Measurements from ENCODE around the gene PAX5. TPM values are rescaled to one million over a fixed set of nuclear protein-coding genes. Genes with fewer than 3 reads are reported as not detected.

PAX5 gene
- total RNA-seq, 2 experiments from 2014 or later: 0.95 to 1.1 TPM

DNA sequence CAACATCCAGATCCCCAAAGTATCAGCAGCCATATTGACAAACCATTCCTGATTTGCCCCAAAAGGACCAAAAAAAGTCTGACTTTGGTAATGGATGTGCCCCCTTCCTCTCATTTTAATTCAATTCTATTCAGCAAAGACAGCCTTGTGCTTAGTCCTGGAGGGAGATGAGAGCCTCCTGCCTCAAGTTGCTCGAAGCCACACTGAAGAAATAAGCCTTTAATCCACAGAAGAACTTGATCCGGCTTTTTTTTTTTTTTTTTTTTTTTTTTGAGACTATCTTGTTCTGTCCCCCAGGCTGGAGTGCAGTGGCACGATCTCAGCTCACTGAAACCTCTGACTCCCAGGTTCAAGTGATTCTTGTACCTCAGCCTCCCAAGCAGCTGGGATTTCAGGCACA is 8.4 kb upstream of the PAX5 start:
- peaks cover 2% of the 10 kb centered on the region for H3K9me3 Mint-ChIP-seq
- TF ChIP-seq, protein P1, sequence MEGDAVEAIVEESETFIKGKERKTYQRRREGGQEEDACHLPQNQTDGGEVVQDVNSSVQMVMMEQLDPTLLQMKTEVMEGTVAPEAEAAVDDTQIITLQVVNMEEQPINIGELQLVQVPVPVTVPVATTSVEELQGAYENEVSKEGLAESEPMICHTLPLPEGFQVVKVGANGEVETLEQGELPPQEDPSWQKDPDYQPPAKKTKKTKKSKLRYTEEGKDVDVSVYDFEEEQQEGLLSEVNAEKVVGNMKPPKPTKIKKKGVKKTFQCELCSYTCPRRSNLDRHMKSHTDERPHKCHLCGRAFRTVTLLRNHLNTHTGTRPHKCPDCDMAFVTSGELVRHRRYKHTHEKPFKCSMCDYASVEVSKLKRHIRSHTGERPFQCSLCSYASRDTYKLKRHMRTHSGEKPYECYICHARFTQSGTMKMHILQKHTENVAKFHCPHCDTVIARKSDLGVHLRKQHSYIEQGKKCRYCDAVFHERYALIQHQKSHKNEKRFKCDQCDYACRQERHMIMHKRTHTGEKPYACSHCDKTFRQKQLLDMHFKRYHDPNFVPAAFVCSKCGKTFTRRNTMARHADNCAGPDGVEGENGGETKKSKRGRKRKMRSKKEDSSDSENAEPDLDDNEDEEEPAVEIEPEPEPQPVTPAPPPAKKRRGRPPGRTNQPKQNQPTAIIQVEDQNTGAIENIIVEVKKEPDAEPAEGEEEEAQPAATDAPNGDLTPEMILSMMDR (IDR thresholded peaks at IDR 0.05): no peak
- no peak for DNase-seq
- no peak overlapping the region for H3K4me3 Mint-ChIP-seq
- peaks cover 53% of the 10 kb centered on the region for H3K27me3 Mint-ChIP-seq
- ATAC-seq: no peak
- ChIA-PET CTCF (interaction anchor here (0.6 to 1.4 kb wide), 2 partner anchors 46 to 48 kb away, joined by 3 to 10 read pairs; no protein-coding TSS in a partner anchor), POLR2A (no interaction called here)
- H3K36me3 Mint-ChIP-seq (ENCODE audit: low read depth): peaks cover 2% of the 10 kb centered on the region
- no peak overlapping the region for H3K27ac Mint-ChIP-seq
- peaks cover 5% of the 10 kb centered on the region for H3K4me1 Mint-ChIP-seq (ENCODE audit: low read depth)
- intact Hi-C loops (cut with micrococcal nuclease): no loop called here

DNA sequence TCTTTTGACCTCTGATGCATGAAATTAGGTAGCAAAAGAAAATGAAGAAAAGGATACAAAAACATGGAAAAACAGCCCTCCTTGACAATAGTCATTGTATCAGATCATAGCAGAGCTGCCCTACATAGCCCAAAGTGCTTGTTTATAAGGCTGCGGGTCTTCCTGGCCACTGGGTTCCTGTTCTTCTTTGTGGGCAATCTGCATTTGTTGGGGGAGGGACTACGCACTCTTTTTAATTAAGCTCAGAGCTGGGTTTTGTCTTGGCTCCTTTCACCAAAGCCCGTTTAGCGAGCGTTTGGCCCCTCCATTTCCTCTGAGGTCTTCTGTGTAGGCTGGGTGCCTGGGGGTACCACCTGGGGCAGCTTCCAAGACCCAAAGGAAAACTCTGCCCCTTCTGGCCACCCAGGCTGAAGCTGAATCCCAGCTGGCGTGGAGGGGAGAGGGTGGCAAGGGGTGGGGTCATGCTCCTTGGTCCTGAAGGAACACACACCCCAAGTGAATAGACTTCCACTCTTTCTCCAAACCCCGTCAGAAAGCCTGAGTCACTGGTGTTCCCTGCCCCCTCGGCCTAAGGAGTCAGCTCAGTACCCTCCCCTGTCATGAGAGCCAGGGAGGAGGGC is 6.5 kb upstream of the PAX5 start:
- Mint-ChIP-seq H3K4me3 (no peak overlapping the region), H3K27ac (no peak overlapping the region), H3K27me3 (peaks cover 67% of the 10 kb centered on the region), H3K9me3 (peaks cover 2% of the 10 kb centered on the region), H3K36me3 (ENCODE audit: low read depth) (peaks cover 6% of the 10 kb centered on the region), H3K4me1 (ENCODE audit: low read depth) (peaks cover 18% of the 10 kb centered on the region)
- intact Hi-C loops (cut with micrococcal nuclease): no loop called here
- no peak for ATAC-seq
- TF ChIP-seq, protein P1 (IDR thresholded peaks at IDR 0.05): no peak
- CTCF ChIA-PET: no interaction called here
- no peak for DNase-seq
- POLR2A ChIA-PET: no interaction called here

DNA sequence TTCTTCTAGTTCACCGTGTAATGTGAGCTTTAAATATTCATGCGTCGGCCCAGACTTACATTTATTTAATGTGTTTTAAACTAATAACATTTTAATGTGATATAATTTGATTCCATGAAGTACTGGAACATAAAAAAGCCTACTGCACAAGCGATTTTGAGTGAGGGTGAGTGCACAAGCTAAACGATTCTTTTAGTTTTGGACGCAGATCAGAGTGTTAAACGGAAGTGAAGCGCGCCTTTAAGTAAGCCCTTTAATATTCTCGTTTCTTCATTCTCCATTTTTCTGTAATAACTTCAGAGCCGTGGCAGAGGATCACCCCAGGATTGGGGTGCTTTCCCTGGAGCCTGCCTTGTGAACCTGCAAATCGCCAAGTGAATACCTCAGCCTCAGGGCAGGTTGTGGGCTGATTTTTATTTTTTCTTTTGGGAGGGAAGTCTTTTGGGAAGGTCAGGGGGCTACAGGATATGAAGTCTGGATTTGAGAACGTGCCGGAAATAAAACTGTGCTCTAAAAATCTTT is 4.9 kb upstream of the PAX5 start:
- peaks cover 30% of the 10 kb centered on the region for H3K4me1 Mint-ChIP-seq (ENCODE audit: low read depth)
- H3K4me3 Mint-ChIP-seq: no peak overlapping the region
- ChIA-PET CTCF (no interaction called here), POLR2A (no interaction called here)
- TF ChIP-seq, protein P1 (IDR thresholded peaks at IDR 0.05): no peak
- peaks cover 2% of the 10 kb centered on the region for H3K9me3 Mint-ChIP-seq
- no peak for ATAC-seq
- DNase-seq: no peak
- peaks cover 72% of the 10 kb centered on the region for H3K27me3 Mint-ChIP-seq
- peaks cover 6% of the 10 kb centered on the region for H3K36me3 Mint-ChIP-seq (ENCODE audit: low read depth)
- no peak overlapping the region for H3K27ac Mint-ChIP-seq
- intact Hi-C loops (cut with micrococcal nuclease): no loop called here

DNA sequence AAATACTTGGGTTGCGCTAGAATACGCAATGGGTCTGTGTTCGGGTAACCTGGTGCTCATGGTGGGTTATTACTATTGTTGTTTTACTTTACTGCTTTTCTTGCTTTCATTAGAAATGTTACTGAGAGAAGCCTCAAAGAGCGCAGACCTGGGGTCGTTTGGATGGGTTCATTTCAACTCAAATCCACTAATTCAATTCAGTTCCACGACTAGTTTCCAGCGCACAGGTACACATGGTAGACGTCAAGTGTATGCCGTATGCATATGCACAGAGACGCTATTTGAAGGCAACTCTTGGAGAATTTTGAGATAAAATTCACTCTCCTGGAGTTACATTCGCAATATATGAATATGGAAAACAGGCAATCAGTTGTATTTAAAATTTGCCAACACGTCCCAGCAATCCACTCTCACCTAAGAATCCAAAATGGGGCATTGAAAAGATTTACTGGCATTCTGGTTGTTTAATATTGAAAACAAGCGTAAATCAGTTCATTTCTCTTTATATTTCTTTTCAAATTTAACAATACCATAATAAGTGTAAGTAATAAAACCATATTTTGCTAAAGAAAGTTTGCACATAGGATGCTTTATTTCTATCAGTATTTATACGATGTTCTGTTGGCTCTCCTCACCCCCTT is 4.4 kb upstream of the PAX5 start:
- peaks cover 33% of the 10 kb centered on the region for H3K4me1 Mint-ChIP-seq (ENCODE audit: low read depth)
- peak overlapping the region; percentile 21 for H3K4me3 Mint-ChIP-seq
- H3K9me3 Mint-ChIP-seq: peaks cover 2% of the 10 kb centered on the region
- ChIA-PET POLR2A (interaction anchor here (0.7 to 1.0 kb wide), 2 partner anchors 13 to 81 kb away, joined by 3 read pairs; no protein-coding TSS in a partner anchor), CTCF (interaction anchor here (1.5 kb wide), 1 partner anchor 352 kb away, joined by 4 read pairs; no protein-coding TSS in a partner anchor)
- H3K27me3 Mint-ChIP-seq: peaks cover 72% of the 10 kb centered on the region
- peaks cover 6% of the 10 kb centered on the region for H3K36me3 Mint-ChIP-seq (ENCODE audit: low read depth)
- no peak overlapping the region for H3K27ac Mint-ChIP-seq
- intact Hi-C loops (cut with micrococcal nuclease): no loop called here
- no peak for ATAC-seq
- no peak for DNase-seq
- TF ChIP-seq, protein P1 (IDR thresholded peaks at IDR 0.05): no peak
